HPDE6-E6E7 (cell line): ENCODE results near the gene SMIM44.

Experiments used
- DNase-seq: peaks from one replicate; pipeline ENCODE4 v3.0.0; 2011; ENCODE audit warnings: missing footprints; ENCODE audit errors: extremely low spot score

Gene SMIM44

DNA sequence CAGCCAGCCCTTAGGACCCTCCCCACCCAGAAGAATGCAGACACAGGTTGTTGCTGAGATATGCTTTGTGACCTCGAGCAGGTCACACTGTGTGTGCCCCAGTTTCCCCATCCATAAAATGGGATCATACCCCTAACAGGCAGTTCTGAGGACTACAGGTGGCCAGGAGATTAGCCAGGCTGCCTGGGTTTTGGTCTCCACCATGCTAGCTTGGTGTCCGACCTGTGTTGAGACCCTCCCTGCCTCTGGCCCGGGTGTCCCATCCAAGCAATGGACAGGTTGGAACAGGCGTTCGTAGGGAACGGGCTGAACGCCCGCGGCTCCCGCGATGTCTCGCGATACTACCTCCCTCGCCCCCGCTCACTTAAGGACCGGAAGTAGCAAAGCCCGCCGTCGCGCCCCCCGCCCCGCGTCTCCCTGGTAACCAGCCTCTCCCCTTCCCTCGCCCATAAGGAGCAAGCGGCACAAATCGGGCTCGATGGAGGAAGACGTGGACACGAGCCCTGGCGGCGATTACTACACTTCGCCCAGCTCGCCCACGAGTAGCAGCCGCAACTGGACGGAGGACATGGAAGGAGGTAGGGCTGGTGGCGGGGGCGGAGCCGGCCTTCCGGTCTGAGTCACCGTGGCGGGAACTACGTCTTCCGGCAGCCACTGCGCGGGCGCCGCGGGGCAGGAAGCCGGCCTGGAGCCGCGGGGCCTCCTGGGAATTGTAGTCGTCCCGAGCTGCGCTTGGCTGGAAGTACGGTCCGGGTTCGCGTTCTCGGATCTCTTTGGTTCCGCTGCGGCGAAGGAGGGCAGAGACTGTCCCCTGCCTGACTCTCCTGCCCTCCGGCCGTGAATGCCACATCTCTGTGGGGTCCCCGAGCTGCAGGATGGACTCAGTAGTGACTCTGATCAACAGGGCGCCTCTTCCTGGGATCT, 48.3 kb downstream of the SMIM44 start:
- DNase-seq = peak; percentile 97

DNA sequence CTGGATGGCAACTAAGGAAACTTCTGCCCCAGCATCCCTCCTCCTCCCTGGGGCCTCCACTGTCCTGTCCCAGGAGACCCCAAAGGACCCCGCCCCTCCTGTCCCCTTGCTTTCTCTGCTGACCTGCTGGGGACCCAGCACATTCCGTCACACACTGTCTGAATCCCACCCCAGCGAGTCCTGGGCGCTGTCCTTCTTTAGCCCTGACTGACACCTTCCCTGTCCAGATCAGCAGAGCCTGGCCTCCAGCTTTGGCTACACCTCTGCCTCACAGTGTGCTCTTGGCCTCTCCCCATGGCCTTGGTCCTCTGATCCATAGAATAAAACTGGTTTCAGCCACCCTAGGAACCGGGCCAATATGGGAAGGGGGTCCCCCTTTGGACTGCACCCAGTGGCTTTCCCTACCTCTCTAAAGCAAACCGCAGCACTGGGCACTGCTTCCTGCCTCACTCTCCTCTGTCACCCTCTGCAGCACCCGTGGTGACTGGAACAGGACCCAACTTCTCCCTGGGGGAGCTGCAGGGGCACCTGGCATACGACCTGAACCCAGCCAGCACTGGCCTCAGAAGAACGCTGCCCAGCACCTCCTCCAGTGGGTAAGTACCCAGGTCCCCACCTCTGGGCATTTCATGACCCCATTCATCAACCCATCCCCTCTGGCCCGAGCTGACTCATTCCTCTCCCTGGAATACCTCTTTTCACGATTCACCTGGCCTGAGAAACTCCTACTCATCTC, 49.3 kb downstream of the SMIM44 start:
- DNase-seq = no peak

DNA sequence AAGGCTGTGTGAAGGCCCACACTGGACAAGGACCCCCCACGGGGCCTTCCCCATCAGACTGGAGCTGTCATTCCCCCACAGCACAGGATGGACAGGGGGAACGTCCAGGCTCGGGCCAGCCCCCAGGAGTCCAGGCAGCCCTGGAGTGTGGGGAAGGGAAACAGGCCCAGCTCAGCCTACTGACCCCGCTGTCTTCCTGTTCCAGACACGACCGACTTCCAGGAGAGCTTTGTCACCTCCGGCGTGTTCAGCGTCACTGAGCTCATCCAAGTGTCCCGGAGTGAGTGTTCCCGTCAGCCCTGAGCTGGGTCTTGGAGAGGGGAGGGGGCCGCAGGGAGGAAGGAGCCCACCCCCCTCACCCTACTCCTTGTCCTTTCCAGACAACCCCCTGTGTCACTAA, 49.9 kb downstream of the SMIM44 start:
- no peak for DNase-seq
